Measurements from ENCODE around the gene MMADHC.

Gene MMADHC

DNA sequence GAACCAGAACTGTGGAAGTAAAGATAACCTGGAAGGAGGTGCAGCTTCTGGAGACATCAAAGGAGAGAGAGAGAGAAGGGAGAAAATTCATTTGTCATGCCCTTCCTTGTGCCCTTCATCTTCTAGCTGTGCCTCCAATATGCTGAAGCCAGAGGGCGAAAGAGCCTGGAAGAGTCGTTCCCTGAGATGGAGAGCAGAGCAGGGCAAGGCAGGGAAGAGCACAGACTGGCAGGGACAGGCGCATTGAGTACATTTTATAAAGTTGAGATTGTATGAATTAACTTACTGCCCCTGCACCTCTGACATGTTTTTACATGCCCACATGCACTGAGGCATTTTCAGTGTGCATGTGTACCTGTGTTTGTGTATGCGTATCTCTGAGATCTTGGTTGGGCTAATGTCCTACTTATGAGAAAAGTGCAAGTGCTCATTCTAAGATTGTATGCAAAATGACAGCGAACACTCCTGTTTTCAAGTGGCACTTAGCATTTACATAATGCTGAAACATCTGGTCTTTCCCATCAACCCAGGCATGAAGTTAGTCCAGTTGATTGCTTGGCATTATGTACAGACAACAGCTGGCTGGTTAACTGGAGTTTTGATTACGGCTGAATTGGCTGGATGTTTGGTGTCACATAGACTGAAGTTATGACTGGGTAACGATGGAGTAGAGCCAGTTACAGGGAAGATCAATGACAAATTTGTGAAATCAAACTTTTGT is 23.7 kb upstream of the MMADHC start:
- H3K27ac ChIP-seq: no peak overlapping the region
- CTCF ChIA-PET: no interaction called here
- DNase-seq (ENCODE audit: low spot score): no peak
- POLR2A ChIA-PET (ENCODE audit: low non-redundant PET): no interaction called here
- no peak for TF ChIP-seq CTCF (conservative IDR thresholded peaks at IDR 0.05; ENCODE audit: low read depth)

GRCh38 chr2:149606251-149606811 is 18.8 kb upstream of the MMADHC start:
- no peak for DNase-seq (ENCODE audit: low spot score)
- CTCF ChIA-PET: interaction anchor here (0.6 kb wide), 1 partner anchor 11 kb away, joined by 3 read pairs; no protein-coding TSS in a partner anchor
- no peak overlapping the region for H3K27ac ChIP-seq
- POLR2A ChIA-PET (ENCODE audit: low non-redundant PET): no interaction called here
- TF ChIP-seq CTCF (conservative IDR thresholded peaks at IDR 0.05; ENCODE audit: low read depth): no peak

DNA sequence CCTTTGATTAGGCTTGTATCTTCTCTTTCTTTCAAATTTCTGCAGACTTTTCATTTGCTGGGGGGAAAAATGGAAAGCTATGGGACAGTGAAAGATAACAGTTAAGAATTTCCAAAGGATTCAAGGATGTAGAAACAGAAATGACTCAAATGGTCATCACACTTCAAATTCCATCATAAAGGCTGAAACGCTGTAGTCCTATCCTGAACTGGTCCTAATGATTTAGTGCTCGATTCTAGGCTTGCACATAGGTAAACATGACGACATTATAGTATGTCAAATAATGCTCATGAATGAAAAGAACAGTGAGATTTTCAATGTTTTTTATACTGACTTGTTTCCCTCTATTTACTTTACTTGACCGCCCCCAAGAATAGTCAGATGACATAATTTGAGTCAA is 15.7 kb upstream of the MMADHC start:
- ChIA-PET CTCF (no interaction called here), POLR2A (ENCODE audit: low non-redundant PET) (no interaction called here)
- TF ChIP-seq CTCF (conservative IDR thresholded peaks at IDR 0.05; ENCODE audit: low read depth): no peak
- no peak overlapping the region for H3K27ac ChIP-seq
- no peak for DNase-seq (ENCODE audit: low spot score)

- TF ChIP-seq CTCF (conservative IDR thresholded peaks at IDR 0.05; ENCODE audit: low read depth): no peak
- CTCF ChIA-PET: interaction anchor here (0.6 kb wide), 1 partner anchor 1834 kb away, joined by 4 read pairs; no protein-coding TSS in a partner anchor
- POLR2A ChIA-PET (ENCODE audit: low non-redundant PET): no interaction called here
- H3K27ac ChIP-seq: no peak overlapping the region
- DNase-seq (ENCODE audit: low spot score): no peak
These were observed 13.7 kb upstream of the MMADHC start for GRCh38 chr2:149601141-149601796.

GRCh38 chr2:149597668-149598326 is 10.2 kb upstream of the MMADHC start:
- ChIA-PET POLR2A (ENCODE audit: low non-redundant PET) (no interaction called here), CTCF (interaction anchor here (0.7 to 1.7 kb wide), 8 partner anchors 103 to 1791 kb away, joined by 3 to 8 read pairs (median 4); no protein-coding TSS in a partner anchor)
- TF ChIP-seq CTCF (conservative IDR thresholded peaks at IDR 0.05; ENCODE audit: low read depth): peak; percentile 79
- peak; percentile 73 for DNase-seq (ENCODE audit: low spot score)
- no peak overlapping the region; the same call in 1 of the 2 replicates for H3K27ac ChIP-seq

DNA sequence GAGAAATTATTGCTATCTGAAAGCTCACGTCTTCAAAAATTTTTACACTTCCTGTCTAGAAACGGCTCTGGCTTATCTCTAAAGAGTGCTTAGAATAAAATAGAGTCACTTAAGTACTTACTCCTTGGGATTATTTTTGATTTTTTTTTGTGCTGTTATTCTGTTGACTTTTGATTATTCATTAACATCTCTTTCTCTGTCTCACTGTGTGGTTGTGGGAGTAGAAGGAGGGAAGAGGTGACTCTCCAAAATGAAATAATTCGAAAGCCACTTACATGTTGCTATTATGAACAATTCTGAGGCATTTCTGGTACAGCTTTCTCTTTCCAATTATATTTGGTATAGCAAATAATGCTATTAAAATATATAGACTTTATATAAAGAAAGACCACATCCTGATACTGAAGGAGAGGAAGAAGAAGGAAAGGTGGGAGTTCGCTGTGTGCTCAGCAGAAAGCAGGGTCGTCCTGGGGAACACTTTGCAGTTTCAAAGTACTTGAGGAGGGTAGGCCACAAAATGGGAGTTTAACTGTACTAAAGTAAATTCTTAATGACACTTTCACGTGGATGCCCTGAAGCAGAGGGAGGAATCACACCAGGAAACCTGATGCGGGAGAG is 9.6 kb upstream of the MMADHC start:
- no peak for TF ChIP-seq CTCF (conservative IDR thresholded peaks at IDR 0.05; ENCODE audit: low read depth)
- ChIA-PET POLR2A (ENCODE audit: low non-redundant PET) (no interaction called here), CTCF (interaction anchor here (0.6 to 1.7 kb wide), 4 partner anchors 104 to 1642 kb away, joined by 3 to 8 read pairs (median 4); no protein-coding TSS in a partner anchor)
- no peak overlapping the region for H3K27ac ChIP-seq
- DNase-seq (ENCODE audit: low spot score): no peak

All from RWPE1 (cell line).